NCI-H2196 (cell line): ENCODE data around the gene HINT3.
"Not testable (repeated sequence)": the region's sequence is repeated elsewhere in the genome, so short reads cannot be mapped to it uniquely, and the experiment has no call there.

Experiments used
- DNase-seq: peaks from one replicate; lab custom pipeline; 2025; ENCODE audit not compliant: unreplicated experiment; lab: John Stamatoyannopoulos, UW

Gene HINT3

DNA sequence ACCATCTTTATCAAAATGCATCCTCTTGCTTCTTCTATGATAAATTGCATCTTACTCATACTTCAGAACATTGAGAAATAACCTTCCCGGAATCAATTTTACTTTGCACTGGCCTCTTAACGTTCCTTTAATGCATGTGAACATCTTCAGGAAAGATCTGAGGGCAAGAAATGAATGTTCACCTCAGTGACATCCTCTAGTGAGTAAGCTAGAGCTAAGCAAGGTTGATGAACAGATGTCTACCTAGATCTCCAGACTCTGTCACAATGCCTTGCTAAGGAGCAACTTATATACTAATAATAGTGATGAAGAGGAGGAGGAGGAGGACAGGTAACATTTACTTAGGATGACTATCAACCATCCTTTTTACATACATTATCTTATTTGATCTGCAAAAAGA is 16.8 kb upstream of the HINT3 start:
- no peak for DNase-seq

DNA sequence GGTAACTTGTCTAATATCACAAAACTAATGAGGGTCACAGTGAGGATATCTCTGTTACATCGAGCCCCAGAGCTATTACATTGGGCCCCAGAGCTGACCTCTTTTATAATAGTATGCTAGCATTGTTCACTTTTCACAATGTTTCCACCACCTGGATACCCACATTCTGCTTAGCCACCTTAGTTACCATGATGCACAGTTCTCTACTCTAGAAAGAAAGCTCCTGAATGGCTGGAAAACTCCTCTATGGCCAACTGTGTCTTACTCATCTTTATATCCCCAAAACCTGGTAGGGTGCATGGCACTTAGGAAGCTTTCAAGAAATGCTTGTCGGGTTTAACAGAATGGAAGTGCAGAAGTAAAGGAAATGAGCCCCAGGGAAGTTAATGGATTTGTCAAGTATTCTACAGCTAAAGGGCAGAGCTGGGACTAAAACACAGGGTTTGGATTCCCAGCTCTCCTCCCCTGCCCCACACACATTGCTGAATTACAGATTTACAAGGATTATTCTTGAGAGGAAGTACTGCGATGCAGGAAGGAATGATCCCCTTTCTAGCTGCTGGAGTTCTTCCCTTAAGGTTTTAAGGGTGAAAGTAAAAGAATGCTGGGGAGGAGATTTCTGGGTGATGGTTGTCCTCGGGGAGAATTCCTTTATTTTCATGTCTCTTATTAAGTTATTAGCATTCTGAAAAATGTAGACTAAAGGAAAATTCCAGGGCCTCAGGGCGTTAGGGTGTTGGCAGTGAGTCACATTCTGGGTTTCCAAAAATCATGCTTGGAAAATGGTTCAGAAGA is 16.1 kb upstream of the HINT3 start:
- DNase-seq = no peak

DNA sequence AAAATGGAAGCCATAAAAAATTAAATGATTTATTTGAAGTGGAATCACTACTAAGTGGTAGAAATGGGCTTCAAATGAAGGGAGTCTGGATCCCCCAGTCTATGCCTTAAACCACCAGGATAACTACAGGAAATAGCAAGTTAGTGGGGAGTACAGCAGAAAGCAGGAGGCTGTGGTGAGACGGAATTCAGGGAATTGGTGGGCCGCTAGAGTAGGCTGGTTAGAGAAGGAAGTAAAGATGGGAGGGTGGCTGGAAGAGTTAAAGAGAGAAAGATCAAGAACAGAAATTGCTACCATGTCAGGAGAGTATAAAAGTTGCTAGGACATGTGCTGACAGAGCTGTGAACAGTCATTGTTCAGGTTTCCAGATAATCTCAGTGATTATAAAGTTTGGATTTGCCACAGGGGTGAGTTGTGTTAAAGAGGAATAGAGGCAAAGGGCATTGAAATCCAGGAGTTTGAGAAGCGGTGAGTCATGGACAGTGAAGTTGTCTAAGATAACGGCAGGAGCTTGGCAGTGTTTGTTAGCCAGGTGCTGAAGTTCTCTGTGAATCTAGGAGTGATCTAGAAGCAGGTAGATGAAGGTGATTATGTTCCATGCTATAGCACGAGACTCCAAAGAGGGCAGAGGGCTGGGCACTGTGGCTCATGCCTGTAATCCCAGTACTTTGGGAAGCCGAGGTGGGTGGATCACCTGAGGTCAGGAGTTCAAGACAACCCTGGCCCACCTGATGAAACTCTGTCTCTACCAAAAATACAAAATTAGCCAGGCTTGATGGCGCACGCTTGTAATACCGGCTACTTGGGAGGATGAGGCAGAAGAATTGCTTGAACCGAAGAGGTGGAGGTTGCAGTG is 13.7 kb upstream of the HINT3 start:
- DNase-seq = no peak

DNA sequence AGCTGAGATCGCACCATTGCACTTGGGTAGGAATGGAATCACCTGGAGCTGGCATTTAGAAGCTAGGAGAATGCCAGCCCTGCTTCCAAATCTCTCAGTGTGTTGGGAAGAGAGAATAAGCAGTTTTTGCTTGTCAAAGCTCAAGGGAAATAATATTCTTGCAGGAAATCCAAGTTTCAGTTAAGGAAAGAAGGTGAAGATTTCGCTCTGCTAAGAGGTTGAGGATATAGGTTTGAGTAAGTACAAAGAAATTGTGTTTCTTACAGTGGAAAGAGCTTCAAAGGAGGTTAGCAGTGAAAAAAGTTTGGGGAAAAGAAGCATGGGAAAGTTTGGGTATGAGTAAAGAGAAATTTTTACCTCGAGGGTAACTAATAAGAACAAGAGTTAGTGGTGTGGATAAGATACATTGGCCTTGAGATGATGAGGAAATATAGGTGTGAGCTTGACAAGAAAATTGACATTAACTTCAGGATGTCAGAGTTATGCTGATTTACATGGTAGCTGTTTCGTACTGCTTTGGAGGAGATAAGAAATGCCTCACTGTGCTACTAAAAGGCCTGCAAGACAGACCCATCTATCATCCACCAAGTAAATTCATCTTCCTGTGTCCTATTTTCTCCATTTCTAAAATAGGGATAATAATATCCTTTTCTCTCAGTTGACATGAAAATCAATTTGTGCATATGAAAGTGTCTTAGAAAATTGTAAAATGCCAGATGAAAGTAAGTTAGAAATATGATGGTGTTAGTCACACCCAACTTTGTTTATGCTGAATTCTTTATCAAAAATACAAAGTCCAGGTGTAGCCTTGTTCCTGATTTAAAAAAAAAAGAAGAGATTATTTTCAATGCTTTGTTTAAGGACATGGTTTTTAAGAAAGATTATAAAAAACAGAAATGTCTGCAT is 12.8 kb upstream of the HINT3 start:
- DNase-seq = no peak

DNA sequence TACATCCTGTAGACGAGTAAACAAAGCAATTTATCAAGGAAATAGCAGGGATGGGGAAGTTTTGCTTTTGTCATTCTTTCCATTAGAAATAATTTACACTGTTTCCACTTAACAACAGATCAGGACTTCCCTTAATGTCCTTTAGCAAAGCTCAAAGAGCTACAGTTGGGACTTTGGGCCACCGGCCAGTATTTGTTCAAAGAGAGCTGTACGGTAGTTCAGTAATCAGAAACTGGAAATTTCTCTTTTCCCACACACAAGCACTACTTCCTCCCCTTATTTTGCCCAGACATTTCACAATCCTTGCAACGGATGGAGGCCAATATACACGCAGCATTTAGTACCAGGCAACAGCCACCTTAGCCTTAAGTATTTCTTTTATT is 12.1 kb upstream of the HINT3 start:
- DNase-seq = peak; percentile 76

DNA sequence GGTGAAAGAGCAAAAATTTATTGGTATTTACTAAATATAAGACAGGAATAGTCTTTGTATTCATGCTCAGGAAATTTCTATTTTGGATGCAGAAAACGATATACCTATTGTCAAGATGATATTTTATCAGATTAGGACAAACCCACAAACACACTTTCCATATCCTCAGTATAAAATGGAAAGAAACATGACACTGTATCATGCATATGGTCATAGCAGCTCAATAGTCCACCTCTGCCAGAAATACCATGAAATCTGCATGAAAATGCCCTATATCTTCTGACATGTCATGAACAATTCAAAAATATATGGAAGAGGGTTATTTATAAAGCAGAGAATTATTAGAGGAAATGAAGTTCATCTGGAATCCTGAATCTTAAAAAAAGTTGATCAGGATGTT is 11.7 kb upstream of the HINT3 start:
- no peak for DNase-seq

DNA sequence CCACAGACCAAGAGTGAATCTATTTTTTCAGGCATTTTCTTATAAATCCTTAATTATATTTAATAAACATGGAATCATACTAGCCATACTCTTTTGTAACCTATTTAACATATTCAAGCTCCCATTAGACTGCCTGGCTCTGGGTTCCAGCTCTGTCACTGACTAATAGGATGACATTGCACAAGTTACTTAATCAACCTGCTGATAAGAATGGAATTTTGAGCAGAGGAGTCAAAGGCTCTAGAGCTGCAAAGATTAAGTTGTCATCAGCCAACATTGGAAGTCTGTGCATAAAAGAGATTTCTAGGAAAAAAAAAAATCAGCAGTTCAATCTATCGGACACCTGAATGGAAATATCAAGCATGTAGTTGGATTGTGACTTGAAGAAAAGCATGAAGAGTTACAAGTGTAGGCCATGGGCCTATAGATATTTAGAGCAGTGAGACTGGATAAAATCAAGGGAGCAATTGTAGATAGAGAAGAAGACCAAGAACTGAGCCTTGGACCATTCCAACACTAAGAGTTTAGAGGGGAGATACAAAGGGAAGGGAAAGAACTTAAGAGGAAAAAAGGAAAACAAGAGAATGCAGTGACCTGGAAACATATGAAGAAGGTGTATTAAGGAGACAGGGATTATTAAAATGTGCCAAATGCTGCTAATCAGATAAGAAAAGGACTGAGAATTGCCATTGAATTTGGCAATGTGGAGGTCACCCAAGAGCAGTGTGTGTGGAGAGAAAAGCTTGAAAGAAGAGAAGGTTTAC is 11.0 kb upstream of the HINT3 start:
- no peak for DNase-seq

DNA sequence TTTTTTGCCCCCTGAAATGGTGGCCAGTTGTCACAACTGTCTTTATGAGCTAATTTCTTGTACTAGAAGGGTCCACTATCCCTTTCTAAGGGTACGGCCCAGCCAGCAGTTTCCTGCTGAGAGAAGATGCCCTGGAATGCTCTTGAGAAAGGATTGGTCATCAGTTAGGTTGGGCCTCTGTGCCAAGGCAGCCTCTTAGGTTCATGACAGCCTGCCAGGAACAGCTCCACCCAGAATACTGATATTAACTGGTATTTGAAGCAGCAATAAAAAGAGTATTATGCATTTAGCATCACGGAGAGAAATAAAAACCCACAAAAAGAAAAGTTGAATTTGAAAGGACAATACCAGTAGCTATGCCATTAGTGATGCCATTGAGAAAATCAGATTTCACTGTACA is 9.0 kb upstream of the HINT3 start:
- peak; percentile 18 for DNase-seq

DNA sequence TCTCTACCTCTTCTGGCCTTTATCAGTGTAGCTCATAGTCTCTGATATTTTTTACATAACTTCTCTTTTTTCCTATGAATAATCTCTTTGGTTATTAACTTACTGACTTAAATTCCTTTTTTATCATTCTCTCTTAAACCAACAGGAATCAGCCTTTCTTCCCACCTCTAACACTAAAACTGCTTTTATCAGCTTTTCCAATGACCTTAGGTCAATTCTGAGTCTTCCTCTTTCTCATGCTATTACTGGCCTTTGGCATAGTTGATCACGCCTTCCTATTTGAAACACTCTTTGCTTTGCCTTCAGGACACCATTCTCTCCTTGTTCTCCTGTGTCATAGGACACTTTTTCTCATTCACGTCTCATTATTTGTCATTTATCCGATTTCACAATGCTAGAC is 8.1 kb upstream of the HINT3 start:
- no peak for DNase-seq

DNA sequence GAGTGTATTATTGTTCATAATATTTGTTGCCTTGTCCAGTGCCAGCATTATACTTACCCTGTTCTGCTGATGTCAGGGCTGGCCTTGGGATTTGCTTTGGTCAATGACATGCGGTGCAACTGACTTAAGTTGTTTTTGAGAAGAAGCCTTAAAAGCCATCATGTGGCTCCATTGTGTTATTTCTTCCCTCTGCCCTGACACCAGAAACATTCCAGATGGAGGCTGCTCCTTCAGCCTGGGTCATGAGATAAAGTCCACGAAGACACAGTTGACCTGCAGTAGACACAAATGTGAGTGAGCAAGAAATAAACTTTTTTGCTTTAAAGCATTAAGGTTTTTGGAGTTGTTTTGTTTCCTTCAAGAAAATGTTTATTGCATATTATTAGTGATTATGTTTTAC is 7.5 kb upstream of the HINT3 start:
- DNase-seq = no peak

DNA sequence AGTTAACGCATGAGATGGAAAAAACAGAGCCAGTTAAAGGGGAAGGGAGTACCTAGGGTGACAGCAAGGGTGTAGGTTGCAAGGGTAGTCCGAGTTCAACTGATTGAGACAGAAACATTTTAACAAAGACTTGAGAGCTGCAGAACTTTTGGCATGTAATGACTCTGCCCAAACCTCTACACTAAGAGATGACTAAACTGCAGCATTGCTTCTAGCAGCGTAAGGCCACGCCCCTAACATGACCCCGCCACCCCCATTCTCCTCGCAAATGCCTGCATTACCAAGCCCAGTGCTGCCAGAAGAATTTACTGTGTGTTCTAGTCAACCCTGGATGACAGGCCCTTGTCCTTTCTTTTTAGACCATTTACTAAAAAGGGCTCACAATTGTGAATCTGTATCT is 6.3 kb upstream of the HINT3 start:
- no peak for DNase-seq

DNA sequence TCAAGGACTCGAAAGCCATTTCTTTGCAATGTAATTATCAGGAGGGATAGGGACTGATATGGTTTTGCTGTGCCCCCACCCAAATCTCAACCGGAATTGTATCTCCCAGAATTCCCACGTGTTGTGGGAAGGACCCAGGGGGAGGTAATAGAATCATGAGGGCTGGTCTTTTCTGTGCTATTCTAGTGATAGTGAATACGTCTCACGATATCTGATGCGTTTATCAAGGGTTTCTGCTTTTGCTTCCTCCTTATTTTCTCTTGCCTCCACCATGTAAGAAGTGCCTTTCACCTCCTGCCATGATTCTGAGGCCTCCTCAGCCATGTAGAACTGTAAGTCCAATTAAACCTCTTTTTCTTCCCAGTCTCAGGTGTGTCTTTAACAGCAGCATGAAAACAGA is 5.9 kb upstream of the HINT3 start:
- not testable (repeated sequence) for DNase-seq

DNA sequence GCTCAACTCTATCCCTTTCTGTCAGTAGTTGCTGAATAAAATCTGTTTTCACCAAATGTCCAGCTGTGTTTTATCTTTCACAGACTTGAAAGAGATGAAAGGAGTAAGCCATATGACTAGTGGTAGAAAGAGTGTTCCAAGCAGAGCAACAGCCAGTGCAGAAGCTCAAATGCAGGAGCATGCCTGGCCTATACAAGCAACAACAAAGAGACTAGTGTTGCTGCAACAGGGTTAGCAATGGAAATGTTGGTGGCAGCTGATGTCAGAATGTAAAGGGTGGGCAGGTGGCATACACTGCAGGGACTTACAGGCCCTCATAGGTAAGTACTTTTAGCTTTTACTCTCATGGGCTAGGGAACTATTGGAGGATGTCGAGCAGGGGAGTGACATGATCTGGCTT is 5.2 kb upstream of the HINT3 start:
- DNase-seq = no peak

DNA sequence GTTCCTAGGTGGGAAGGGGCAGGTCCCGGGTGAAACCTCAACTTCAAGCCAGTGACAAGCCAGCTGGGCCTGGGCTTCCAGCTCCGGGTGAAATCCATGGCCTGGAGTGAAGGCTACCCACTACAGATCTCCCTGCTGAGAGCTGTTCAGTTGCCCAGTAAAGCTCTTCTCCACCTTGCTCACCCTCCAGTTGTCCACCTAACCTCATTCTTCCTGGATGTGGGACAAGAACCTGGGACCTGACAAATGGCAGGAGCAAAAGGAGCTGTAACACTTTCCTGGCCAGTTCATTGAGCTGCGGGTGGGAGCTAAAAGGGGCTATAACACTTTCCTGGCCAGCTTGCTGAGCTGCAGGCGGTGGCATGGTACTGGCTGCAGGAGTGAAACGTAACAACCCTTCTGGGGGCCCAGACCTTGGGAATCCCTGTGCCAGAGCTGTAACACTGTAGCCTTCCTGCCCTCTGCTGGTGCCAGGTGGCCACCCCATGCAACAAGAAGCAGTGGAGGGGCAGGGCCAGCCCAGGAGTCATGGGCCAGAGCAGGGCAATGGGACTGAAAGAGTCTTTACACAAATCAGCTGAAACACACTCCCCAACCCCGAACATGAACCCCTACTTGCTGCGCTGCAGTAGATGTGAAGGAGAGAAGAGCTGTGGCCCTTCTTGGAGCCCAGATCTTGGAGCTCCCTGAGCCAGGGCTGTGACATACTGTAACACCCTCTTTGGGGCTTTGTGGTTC is 3.6 kb upstream of the HINT3 start:
- no peak for DNase-seq

DNA sequence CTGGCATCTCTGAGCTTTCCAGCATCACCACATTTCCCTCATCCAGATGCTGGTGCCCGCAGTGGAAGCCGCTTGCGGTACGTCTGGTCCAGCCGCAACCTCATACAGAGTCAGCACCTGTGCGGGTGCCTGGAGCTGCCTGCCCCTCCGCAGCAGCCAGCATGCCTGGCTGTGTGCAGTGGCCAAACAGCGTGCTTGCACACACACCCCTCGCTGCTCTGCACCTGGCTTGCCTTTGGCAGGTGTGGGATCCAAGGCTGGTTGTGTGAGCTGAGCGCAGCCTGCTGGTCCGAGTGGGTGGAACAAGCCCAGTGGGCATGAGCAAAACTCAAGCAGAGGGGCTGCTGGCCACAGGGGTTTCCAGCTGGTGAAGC is 3.1 kb upstream of the HINT3 start:
- DNase-seq = peak; percentile 33

DNA sequence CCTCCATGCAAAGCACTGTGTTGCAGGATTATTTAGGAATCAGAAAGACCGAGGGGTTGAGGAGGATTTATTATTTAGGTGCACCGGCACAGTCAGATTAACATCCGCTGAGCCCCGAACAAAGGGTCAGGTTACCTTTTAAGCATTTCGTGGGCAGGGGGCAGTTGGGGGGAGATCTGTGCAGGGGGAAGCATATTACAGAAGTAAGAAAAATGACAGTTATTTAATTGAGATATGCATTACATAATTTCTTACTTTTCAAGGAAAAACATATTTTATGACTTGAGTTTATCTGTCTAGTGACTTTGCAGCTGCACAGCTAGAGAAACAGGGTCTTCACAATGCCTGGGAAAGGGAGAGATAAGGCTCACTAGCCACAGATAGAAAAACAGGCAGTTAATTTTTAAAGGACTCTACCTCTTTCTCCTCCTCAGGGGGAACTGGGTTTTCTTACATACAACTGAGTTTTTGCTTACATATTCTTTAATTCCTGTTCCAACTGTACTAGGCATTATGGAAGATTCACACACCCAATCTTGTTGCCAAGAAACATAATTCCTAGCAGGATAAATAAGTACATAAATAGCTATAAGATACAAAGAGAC is 1.7 kb upstream of the HINT3 start:
- DNase-seq = no peak

DNA sequence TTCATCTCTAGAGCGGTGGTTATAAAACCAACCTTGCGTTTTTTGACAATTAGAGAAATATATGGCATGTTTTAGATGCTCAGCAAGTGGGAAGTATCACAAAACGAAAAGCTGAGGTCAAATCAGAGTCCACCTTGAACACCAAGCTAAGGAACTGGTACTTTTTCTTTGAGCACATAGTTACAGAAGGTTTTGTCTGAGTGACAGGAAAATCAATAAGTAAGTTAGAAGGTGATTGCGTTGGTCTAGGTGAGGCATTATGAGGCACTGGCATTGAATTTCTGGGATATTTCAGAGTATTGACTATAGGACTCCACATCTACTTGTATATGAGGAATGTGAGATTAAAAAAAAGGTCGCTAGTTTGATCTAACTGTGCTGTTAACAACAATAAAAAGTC is 597 bp upstream of the HINT3 start:
- no peak for DNase-seq

DNA sequence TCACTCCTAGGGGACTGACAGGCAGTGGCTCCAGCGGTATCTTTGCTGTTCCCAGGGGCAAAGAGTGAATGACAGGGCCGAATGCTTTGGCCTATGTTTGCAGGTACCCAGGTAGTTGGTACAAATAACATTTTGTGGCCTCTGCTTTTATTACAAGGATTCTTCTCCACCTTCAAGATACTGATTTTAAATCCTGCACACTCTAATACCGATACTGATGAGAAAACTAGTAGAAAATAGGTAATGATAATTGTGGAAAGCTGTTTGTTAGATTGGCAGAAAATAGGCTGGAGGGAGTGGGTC is 772 bp downstream of the HINT3 start:
- DNase-seq = no peak

DNA sequence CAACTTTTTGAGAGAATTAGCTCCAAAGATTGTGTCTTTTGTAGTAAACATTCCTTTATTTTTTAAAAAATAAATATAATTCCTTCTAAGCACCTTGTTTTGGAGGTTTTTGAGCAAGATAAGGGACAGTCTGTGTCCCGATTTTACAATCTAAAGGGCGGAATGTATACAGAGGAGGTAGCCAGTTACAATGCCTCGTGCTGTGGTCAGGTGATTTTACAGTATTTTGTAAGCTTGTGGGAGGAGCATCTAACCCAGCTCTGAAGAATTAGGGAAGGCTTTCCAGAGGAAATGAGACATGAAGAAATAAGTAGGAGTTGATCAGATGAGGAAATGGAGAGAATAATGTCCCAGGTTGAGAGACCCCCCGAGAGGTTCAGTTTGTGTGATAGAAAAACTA is 1.3 kb downstream of the HINT3 start:
- peak; percentile 7 for DNase-seq

DNA sequence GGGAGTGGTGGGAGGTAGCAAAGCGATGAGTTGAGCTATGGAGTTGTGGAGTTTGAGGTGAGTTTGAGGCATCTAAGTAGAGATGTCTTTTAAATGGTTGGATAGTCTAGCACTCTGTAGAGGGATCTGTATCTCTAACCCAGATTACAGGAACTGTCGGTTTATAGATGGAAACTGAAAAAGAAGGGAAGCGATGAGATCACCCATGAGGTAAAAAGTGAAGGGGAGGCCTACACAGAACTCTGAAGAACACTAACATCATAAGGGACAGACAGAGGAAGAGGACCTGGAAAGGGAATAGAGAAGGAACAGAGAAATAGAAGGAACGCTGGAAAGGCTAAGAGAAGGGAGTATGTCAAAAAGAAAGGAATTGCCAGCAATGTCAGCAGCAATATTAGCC is 2.5 kb downstream of the HINT3 start:
- DNase-seq = no peak
